Measurements from ENCODE around the gene PARP16.

GRCh38 chr15:65327651-65328393 lies 41.1 kb upstream of the PARP16 start:
- TF ChIP-seq CTCF (IDR thresholded peaks at IDR 0.05), result no peak
- TF ChIP-seq POLR2A (IDR thresholded peaks at IDR 0.05; ENCODE audit: low read depth), result no peak
- TF ChIP-seq EP300 (IDR thresholded peaks at IDR 0.05), result no peak

All from esophagus muscularis mucosa (tissue), 4 donors.